IMR-90 (cell line): ENCODE data around the gene ADAMTS14. TPM values are rescaled to one million over a fixed set of nuclear protein-coding genes. Genes with fewer than 3 reads are reported as not detected.

Experiments
- ATAC-seq: fragments of 200-7000 bp; cut with Tn5 transposase; 2 replicates; pipeline ENCODE4 v1.9.1; 2020; ENCODE audit warnings: low read depth, mild to moderate bottlenecking, moderate library complexity
- BruUV-seq: library from RNA; stranded (reverse); fragments of 400-500 nt; replicated peaks from 2 replicates; lab custom pipeline; 2021; lab: Mats Ljungman, UMichigan
- CTCF ChIA-PET: fragments of 300-600 bp; formaldehyde crosslinking; extraction: SDS; loops from one replicate; lab custom pipeline; 2021; ENCODE audit warnings: antibody characterized with exemption; lab: Yijun Ruan, JAX
- POLR2A ChIA-PET: fragments of 300-600 bp; sonication (Branson Sonifier 250); formaldehyde crosslinking; loops from one replicate; lab custom pipeline; 2022; ENCODE audit warnings: antibody characterized with exemption; ENCODE audit not compliant: unreplicated experiment; lab: Charles Lee
- DNase-seq: peaks from one replicate; pipeline ENCODE4 v3.0.0; 2013
- H2AFZ ChIP-seq: replicated peaks from 2 replicates; pipeline ENCODE3; 2013; ENCODE audit warnings: low read length, mild to moderate bottlenecking; ENCODE audit not compliant: poor library complexity
- H2AK5ac ChIP-seq: 2 replicates; pipeline ENCODE4 v1.6.1; 2013; ENCODE audit warnings: low read depth, low read length, inconsistent platforms
- H2AK9ac ChIP-seq: replicated peaks from 2 replicates; pipeline ENCODE3; 2013; ENCODE audit warnings: mild to moderate bottlenecking, low read depth, low read length, moderate library complexity; ENCODE audit not compliant: poor library complexity
- H2BK120ac ChIP-seq: 2 replicates; pipeline ENCODE4 v1.6.1; 2013; ENCODE audit warnings: low read depth, low read length, inconsistent platforms
- H2BK15ac ChIP-seq: 3 replicates; pipeline ENCODE4 v1.6.1; 2013; ENCODE audit warnings: low read depth, low read length, inconsistent platforms
- H2BK20ac ChIP-seq: 2 replicates; pipeline ENCODE4 v1.6.1; 2013; ENCODE audit warnings: low read depth, mild to moderate bottlenecking, inconsistent platforms, low read length, moderate library complexity
- H2BK5ac ChIP-seq: 2 replicates; pipeline ENCODE4 v1.6.1; 2013; ENCODE audit warnings: mild to moderate bottlenecking, low read depth, low read length, inconsistent platforms; ENCODE audit not compliant: poor library complexity, severe bottlenecking
- H3K14ac ChIP-seq: replicated peaks from 2 replicates; pipeline ENCODE4 v1.6.1; 2013; ENCODE audit warnings: low read depth, low read length, inconsistent platforms
- H3K18ac ChIP-seq: 2 replicates; pipeline ENCODE4 v1.6.1; 2013; ENCODE audit warnings: low read depth, low read length, control low read depth
- H3K23ac ChIP-seq: 2 replicates; pipeline ENCODE4 v1.6.1; 2013; ENCODE audit warnings: low read depth, low read length, inconsistent platforms
- H3K27ac ChIP-seq: 2 replicates; pipeline ENCODE4 v1.5.1; 2013; ENCODE audit warnings: mild to moderate bottlenecking, control low read depth, low read length; ENCODE audit not compliant: insufficient read depth
- H3K27me3 ChIP-seq: 2 replicates; pipeline ENCODE4 v1.6.1; 2013; ENCODE audit warnings: low read length; ENCODE audit not compliant: control insufficient read depth, insufficient read depth
- H3K36me3 ChIP-seq: 2 replicates; pipeline ENCODE4 v1.6.1; 2013; ENCODE audit warnings: low read length, mixed read lengths; ENCODE audit not compliant: control insufficient read depth, insufficient read depth
- H3K4ac ChIP-seq: 2 replicates; pipeline ENCODE4 v1.6.1; 2013; ENCODE audit warnings: low read depth, low read length, inconsistent platforms
- H3K4me1 ChIP-seq: 2 replicates; pipeline ENCODE4 v1.6.1; 2013; ENCODE audit warnings: low read length, mixed read lengths; ENCODE audit not compliant: control insufficient read depth, insufficient read depth
- H3K4me2 ChIP-seq: 2 replicates; pipeline ENCODE4 v1.6.1; 2013; ENCODE audit warnings: low read depth, mild to moderate bottlenecking, control low read depth, low read length, moderate library complexity
- H3K4me3 ChIP-seq: 2 replicates; pipeline ENCODE4 v1.5.1; 2013; ENCODE audit warnings: low read depth, mild to moderate bottlenecking, control low read depth, low read length, moderate library complexity; ENCODE audit not compliant: insufficient read depth
- H3K56ac ChIP-seq: 2 replicates; pipeline ENCODE4 v1.6.1; 2013; ENCODE audit warnings: low read length, inconsistent platforms; ENCODE audit not compliant: insufficient read depth; ENCODE audit errors: extremely low read depth
- H3K79me1 ChIP-seq, 2 experiments: 2 replicates each; pipeline ENCODE4 v1.6.1; 2013; ENCODE audit warnings: low read length in 2 of 2, inconsistent platforms in 1 of 2, low read depth in 1 of 2
- H3K9ac ChIP-seq: 2 replicates; pipeline ENCODE4 v1.6.1; 2013; ENCODE audit warnings: low read depth, low read length, control low read depth
- H3K9me1 ChIP-seq: 2 replicates; pipeline ENCODE4 v1.6.1; 2013; ENCODE audit warnings: low read length, inconsistent platforms; ENCODE audit not compliant: insufficient read depth
- H3K9me3 ChIP-seq: 2 replicates; pipeline ENCODE4 v1.6.1; 2013; ENCODE audit warnings: low read length; ENCODE audit not compliant: control insufficient read depth, insufficient read depth
- H4K20me1 ChIP-seq: 2 replicates; pipeline ENCODE4 v1.6.1; 2013; ENCODE audit warnings: low read length, inconsistent platforms; ENCODE audit not compliant: insufficient read depth
- H4K5ac ChIP-seq: 2 replicates; pipeline ENCODE4 v1.6.1; 2013; ENCODE audit warnings: mild to moderate bottlenecking, low read depth, low read length, control low read depth
- H4K8ac ChIP-seq, 2 experiments: 2 replicates each; pipeline ENCODE4 v1.6.1; 2013; ENCODE audit warnings: low read depth in 2 of 2, low read length in 2 of 2, control low read depth in 1 of 2, inconsistent platforms in 1 of 2
- H4K91ac ChIP-seq: 2 replicates; pipeline ENCODE4 v1.6.1; 2013; ENCODE audit warnings: low read depth, low read length, inconsistent platforms; ENCODE audit not compliant: insufficient read depth
- BHLHE40 ChIP-seq: fragments of 150-350 bp; IDR thresholded peaks from 2 replicates; pipeline ENCODE4 v1.6.1; 2016; ENCODE audit warnings: mild to moderate bottlenecking, low read depth, low read length
- CHD1 ChIP-seq: IDR thresholded peaks from 2 replicates; pipeline ENCODE4 v1.6.1; 2012; ENCODE audit warnings: low read depth, low read length, improper control_type of control experiment
- FOS ChIP-seq: fragments of 150-350 bp; IDR thresholded peaks from 2 replicates; pipeline ENCODE4 v1.6.1; 2016; ENCODE audit warnings: low read depth, low read length
- MAFK ChIP-seq: IDR thresholded peaks from 2 replicates; pipeline ENCODE4 v1.6.1; 2012; ENCODE audit warnings: low read depth, low read length, improper control_type of control experiment
- MAZ ChIP-seq: IDR thresholded peaks from 2 replicates; pipeline ENCODE4 v1.6.1; 2012; ENCODE audit warnings: low read depth, mild to moderate bottlenecking, low read length, improper control_type of control experiment, moderate library complexity, borderline replicate concordance
- MXI1 ChIP-seq: IDR thresholded peaks from 2 replicates; pipeline ENCODE4 v1.6.1; 2012; ENCODE audit warnings: low read depth, mild to moderate bottlenecking, low read length, moderate library complexity, borderline replicate concordance
- RCOR1 ChIP-seq: IDR thresholded peaks from 2 replicates; pipeline ENCODE4 v1.6.1; 2012; ENCODE audit warnings: mild to moderate bottlenecking, low read length, improper control_type of control experiment; ENCODE audit not compliant: insufficient replicate concordance
- RFX5 ChIP-seq: IDR thresholded peaks from 2 replicates; pipeline ENCODE4 v1.8.0; 2012; ENCODE audit warnings: low read depth, mild to moderate bottlenecking, low read length, moderate library complexity
- SMC3 ChIP-seq: fragments of 150-350 bp; IDR thresholded peaks from 2 replicates; pipeline ENCODE4 v1.6.1; 2016; ENCODE audit warnings: low read depth, mild to moderate bottlenecking, antibody characterized with exemption, low read length, moderate library complexity
- WGBS, 2 experiments: methylation state at CpG; one replicate each; pipeline versions ENCODE4 v1.1.5 to v1.1.7; 2013; ENCODE audit warnings: missing lambda C conversion rate in 2 of 2; ENCODE audit not compliant: insufficient read length in 1 of 2; ENCODE audit errors: extremely low coverage in 2 of 2; 5-methylcytosine and 5-hydroxymethylcytosine counted together
- dilution Hi-C: fragments of 300-500 bp; cut with HindIII; formaldehyde crosslinking; loops from one replicate; pipeline ENCODE4 v1.14.3; 2018; ENCODE audit warnings: low sequenced_read_pairs; ENCODE audit not compliant: unreplicated experiment
- in situ Hi-C: fragments of 300-500 bp; cut with MboI; formaldehyde crosslinking; loops from 3 replicates; pipeline ENCODE4 v1.14.3; 2019; ENCODE audit warnings: low sequenced_read_pairs, inconsistent platforms, mixed read lengths
- intact Hi-C: fragments of 100-400 bp; cut with micrococcal nuclease; formaldehyde crosslinking; loops from 2 replicates; pipeline ENCODE4 v1.10.0; 2022
- polyA plus RNA-seq, 3 experiments: library from polyadenylated mRNA; depleted of rRNA; stranded (reverse); fragments of >200 nt; gene quantifications; 2 replicates each; pipeline ENCODE4 v1.2.3, GENCODE V29; 2012; ENCODE audit warnings: low replicate concordance in 1 of 3
- total RNA-seq: library from RNA; depleted of rRNA; stranded (reverse); fragments of >200 nt; gene quantifications from 2 replicates; pipeline ENCODE4 v1.2.3, GENCODE V29; 2012
- TF ChIP-seq, protein P1 (sequence below): conservative IDR thresholded peaks from 2 replicates; pipeline ENCODE4 v1.5.1; 2012; ENCODE audit warnings: mild to moderate bottlenecking, low read depth, low read length, improper control_type of control experiment
- TF ChIP-seq, protein P2 (sequence below): fragments of 150-350 bp; IDR thresholded peaks from 2 replicates; pipeline ENCODE4 v1.6.1; 2016; ENCODE audit warnings: low read depth, mild to moderate bottlenecking, low read length, moderate library complexity, borderline replicate concordance
- TF ChIP-seq, protein P3 (sequence below): fragments of 150-350 bp; IDR thresholded peaks from 2 replicates; pipeline ENCODE4 v1.6.1; 2017; ENCODE audit warnings: mild to moderate bottlenecking, antibody characterized with exemption, low read length, low read depth

Gene ADAMTS14
- total and polyA plus RNA-seq, 2 of the 4 experiments (the other 2 are of a cell fraction), result under 0.01 to 0.31 TPM

DNA sequence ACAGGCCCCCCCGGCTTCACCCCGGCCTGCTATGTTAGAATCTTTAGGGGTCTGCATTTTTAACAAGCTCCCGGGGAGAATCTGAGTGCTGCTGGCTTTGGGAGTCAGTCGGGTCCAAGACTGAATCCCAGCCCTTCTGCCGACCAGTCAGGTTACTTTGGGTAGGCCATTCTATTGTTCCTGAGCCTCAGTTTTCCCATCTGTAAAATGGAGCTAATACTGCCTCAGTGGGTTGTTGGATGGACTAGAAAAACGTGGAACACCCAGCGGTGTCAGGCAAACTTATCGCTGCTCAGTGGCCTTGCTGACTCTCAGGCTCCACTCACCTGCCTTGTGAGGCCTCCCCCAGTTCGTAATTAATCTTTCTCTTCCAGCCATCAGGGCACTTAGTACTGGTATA is 101.2 kb downstream of the ADAMTS14 start:
- Histone ChIP-seq H3K79me1 (no peaks in the 10 kb centered on the region), H2AK9ac (no peak overlapping the region), H3K18ac (no peak overlapping the region), H3K4ac (no peak overlapping the region), H2BK20ac (no peak overlapping the region), H3K9me3 (no peaks in the 10 kb centered on the region), H3K4me2 (no peak overlapping the region), H4K8ac (no peak overlapping the region), H3K27ac (no peak overlapping the region), H3K36me3 (no peaks in the 10 kb centered on the region), H3K9me1 (no peaks in the 10 kb centered on the region), H3K9ac (no peak overlapping the region), H3K23ac (no peak overlapping the region), H2AFZ (no peak overlapping the region), H2BK120ac (no peak overlapping the region), H2BK5ac (no peak overlapping the region), H3K14ac (no peak overlapping the region), H4K91ac (no peak overlapping the region), H3K4me3 (no peak overlapping the region), H4K5ac (no peak overlapping the region), H3K56ac (no peak overlapping the region), H4K20me1 (no peaks in the 10 kb centered on the region), H3K27me3 (peaks cover 30% of the 10 kb centered on the region), H3K4me1 (no peaks in the 10 kb centered on the region), H2AK5ac (no peak overlapping the region), H2BK15ac (no peak overlapping the region)
- DNase-seq (no peak), ATAC-seq (no peak)
- BruUV-seq, result no TSS peak
- in situ Hi-C loops (no loop called here), intact Hi-C loops (no loop called here), dilution Hi-C loops (no loop called here)
- TF ChIP-seq RFX5, result no peak
- TF ChIP-seq, protein P1, sequence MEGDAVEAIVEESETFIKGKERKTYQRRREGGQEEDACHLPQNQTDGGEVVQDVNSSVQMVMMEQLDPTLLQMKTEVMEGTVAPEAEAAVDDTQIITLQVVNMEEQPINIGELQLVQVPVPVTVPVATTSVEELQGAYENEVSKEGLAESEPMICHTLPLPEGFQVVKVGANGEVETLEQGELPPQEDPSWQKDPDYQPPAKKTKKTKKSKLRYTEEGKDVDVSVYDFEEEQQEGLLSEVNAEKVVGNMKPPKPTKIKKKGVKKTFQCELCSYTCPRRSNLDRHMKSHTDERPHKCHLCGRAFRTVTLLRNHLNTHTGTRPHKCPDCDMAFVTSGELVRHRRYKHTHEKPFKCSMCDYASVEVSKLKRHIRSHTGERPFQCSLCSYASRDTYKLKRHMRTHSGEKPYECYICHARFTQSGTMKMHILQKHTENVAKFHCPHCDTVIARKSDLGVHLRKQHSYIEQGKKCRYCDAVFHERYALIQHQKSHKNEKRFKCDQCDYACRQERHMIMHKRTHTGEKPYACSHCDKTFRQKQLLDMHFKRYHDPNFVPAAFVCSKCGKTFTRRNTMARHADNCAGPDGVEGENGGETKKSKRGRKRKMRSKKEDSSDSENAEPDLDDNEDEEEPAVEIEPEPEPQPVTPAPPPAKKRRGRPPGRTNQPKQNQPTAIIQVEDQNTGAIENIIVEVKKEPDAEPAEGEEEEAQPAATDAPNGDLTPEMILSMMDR, result no peak
- no peak for TF ChIP-seq MAFK
- TF ChIP-seq MXI1, result no peak
- no peak for TF ChIP-seq SMC3
- no peak for TF ChIP-seq RCOR1
- no peak for TF ChIP-seq MAZ
- TF ChIP-seq, protein P2, sequence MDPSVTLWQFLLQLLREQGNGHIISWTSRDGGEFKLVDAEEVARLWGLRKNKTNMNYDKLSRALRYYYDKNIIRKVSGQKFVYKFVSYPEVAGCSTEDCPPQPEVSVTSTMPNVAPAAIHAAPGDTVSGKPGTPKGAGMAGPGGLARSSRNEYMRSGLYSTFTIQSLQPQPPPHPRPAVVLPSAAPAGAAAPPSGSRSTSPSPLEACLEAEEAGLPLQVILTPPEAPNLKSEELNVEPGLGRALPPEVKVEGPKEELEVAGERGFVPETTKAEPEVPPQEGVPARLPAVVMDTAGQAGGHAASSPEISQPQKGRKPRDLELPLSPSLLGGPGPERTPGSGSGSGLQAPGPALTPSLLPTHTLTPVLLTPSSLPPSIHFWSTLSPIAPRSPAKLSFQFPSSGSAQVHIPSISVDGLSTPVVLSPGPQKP, result no peak
- TF ChIP-seq, protein P3, sequence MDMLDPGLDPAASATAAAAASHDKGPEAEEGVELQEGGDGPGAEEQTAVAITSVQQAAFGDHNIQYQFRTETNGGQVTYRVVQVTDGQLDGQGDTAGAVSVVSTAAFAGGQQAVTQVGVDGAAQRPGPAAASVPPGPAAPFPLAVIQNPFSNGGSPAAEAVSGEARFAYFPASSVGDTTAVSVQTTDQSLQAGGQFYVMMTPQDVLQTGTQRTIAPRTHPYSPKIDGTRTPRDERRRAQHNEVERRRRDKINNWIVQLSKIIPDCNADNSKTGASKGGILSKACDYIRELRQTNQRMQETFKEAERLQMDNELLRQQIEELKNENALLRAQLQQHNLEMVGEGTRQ, result no peak
- TF ChIP-seq FOS, result no peak
- no peak for TF ChIP-seq BHLHE40
- TF ChIP-seq CHD1, result no peak
- ChIA-PET POLR2A (no interaction called here), CTCF (no interaction called here)
- WGBS, 2 experiments, result 69% methylated on average over 4 of the region's 9 CpGs; no CpG with 5 or more reads in 1 of the 2 experiments
